Measurements from ENCODE around the gene COPE.

Gene COPE

DNA sequence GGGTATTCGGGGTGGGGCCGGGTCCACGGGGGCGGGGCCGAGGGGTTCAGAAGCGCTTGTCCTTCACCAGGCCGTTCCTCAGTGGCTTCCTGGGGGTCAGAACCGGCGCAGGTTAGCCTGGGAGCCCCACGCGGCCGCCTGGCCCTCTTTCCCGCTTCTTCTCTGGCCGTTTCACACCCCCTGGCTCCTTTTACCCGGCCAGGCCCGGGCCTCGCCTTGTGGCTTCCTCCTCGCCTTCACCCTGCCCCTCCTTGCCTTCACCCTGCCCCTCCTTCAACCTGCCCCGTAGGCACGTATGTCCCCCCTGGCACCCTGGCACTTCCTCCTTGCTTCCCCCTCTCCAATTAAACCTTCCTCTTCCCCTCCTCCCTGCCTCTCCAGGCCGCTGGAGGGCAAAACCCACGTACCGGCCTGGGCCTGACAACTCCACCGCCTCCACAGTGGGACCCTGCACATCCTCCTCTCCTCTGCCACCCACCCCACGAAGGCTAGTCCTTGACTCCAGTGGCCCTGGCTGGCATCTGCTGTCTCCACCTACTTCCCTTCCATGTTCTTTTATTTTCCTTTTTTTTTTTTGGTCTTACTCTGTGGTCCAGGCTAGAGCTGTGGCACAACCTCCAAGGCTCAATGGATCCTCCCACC lies 48.5 kb downstream of the COPE start:
- no peak for DNase-seq (ENCODE audit: low read depth)
- H3K4me3 ChIP-seq (ENCODE audit: control insufficient read depth, low read depth, low read length), result no peak overlapping the region
- TF ChIP-seq, protein P1, sequence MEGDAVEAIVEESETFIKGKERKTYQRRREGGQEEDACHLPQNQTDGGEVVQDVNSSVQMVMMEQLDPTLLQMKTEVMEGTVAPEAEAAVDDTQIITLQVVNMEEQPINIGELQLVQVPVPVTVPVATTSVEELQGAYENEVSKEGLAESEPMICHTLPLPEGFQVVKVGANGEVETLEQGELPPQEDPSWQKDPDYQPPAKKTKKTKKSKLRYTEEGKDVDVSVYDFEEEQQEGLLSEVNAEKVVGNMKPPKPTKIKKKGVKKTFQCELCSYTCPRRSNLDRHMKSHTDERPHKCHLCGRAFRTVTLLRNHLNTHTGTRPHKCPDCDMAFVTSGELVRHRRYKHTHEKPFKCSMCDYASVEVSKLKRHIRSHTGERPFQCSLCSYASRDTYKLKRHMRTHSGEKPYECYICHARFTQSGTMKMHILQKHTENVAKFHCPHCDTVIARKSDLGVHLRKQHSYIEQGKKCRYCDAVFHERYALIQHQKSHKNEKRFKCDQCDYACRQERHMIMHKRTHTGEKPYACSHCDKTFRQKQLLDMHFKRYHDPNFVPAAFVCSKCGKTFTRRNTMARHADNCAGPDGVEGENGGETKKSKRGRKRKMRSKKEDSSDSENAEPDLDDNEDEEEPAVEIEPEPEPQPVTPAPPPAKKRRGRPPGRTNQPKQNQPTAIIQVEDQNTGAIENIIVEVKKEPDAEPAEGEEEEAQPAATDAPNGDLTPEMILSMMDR (IDR thresholded peaks at IDR 0.05; ENCODE audit: control insufficient read depth, insufficient read depth, low read depth, low read length, missing control alignments), result no peak

DNA sequence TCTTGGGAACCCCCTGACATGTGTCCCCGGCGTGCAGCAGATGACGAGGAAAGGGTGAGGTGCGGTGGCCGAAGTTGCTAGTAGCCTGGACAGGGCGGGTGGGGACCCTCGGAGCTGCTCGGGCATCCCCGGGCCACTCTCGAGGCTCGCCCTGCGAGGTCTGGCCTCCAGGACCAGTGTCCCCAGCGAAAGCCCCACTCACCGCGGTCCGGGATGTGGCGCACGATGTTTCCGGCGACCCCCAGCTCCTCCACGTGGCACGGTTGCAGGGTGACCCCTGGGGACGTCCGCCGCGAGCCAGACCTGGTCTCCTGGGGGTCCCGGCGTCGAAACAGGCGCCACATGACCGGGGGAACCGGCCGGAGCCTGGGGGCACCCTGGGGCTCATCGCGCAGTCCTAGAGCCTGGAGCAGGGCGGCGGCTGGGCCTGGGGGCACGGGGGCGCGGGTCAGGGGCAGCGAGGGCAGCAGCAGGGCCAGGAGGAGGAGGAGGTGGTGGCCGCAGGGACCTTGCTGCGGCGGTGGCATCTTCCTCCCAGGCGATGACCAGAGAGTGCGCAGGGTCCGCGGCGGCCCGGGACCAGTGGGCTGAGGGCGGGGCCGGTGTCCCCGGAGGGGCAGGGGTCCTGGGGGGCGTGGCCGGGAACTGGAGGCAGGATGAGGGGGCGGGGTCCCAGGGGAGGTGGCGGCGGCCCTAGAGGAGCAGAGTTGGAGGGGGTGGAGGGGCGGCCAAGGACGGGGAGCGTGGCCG lies 49.2 kb downstream of the COPE start:
- no peak overlapping the region for H3K4me3 ChIP-seq (ENCODE audit: control insufficient read depth, low read depth, low read length)
- DNase-seq (ENCODE audit: low read depth), result no peak
- TF ChIP-seq, protein P1 (IDR thresholded peaks at IDR 0.05; ENCODE audit: control insufficient read depth, insufficient read depth, low read depth, low read length, missing control alignments), result no peak

DNA sequence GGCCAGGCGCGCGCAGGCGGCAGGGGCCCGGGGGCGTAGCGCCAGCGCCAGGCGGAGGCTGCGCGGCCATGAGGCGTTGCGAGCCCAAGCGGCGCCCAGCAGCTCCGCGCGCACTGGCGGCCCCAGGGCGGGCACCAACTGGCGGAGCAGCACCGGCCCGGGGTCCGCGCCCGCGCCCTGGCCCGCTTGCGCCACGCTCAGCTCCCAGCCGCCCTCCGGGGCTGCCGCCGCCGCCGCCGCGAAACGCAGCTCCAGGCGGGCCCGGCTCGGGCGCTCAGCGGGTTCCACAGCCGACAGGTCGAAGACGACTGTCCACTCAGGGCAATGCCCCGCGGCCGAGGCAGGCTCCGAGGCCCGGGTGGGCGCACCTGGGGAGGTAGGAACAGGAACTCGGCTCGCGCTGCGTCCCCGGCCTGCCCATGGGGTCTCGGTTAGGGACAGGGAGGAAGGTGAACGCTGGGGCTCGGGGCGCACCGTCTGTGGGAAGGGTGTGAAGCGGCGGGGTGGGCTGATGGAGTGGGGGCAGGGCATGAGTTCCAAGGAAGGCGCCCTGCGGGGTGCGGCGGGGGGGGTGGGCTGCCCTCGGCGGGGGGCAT lies 50.1 kb downstream of the COPE start:
- no peak for DNase-seq (ENCODE audit: low read depth)
- TF ChIP-seq, protein P1 (IDR thresholded peaks at IDR 0.05; ENCODE audit: control insufficient read depth, insufficient read depth, low read depth, low read length, missing control alignments), result no peak
- no peak overlapping the region for H3K4me3 ChIP-seq (ENCODE audit: control insufficient read depth, low read depth, low read length)

DNA sequence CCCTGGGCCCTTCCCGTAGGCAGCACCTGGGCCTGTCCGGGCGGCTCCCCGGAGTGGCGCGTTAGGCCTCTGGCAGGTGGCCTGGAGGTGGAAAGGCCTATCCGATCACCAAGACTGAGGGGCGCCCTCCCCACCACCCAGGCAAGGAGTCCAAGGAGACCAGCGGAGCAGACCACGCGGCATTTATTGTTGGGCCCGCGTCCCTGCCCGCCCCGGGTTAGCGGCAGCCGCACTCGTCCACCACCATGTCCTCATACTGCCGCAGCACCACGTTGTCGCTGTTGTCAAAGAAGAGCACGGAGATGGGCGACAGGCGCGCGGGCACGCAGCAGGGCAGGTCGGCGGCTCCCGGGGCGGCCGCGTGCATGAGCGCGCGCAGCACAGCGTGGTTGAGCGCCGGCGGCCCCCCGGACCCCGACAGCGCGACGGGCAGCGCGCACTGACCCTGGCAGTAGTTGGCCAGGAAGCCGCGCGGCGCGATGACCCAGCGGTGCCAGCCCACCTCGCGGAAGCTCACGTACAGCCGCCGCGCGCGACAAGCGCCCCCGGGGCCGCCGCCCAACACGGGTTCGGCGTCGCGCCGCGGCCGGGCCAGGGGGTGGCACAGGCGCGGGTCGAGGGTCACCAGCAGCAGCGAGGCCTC lies 50.7 kb downstream of the COPE start:
- TF ChIP-seq, protein P1 (IDR thresholded peaks at IDR 0.05; ENCODE audit: control insufficient read depth, insufficient read depth, low read depth, low read length, missing control alignments), result no peak
- H3K4me3 ChIP-seq (ENCODE audit: control insufficient read depth, low read depth, low read length), result no peak overlapping the region
- DNase-seq (ENCODE audit: low read depth), result no peak

DNA sequence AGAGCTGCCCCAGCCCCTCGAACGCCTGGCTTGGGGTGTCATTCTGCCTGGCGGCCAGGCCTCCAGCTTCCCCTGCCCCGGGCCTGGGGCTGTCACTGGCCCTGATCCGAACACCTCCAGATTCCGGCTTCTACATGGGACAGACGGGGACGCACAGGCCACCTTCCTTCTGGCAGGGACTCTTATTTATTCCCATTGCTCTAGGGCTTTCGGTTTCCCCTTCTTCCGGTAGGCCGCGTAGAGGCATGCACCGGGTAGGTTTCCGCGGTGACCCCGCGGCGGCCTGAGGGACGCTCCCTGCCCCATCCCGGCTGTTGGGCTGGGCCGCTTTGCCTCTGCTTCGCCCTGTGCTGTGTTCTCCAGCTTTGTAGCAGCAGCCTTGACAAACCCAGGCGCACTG lies 51.4 kb downstream of the COPE start:
- TF ChIP-seq, protein P1 (IDR thresholded peaks at IDR 0.05; ENCODE audit: control insufficient read depth, insufficient read depth, low read depth, low read length, missing control alignments), result no peak
- DNase-seq (ENCODE audit: low read depth), result no peak
- H3K4me3 ChIP-seq (ENCODE audit: control insufficient read depth, low read depth, low read length), result no peak overlapping the region

DNA sequence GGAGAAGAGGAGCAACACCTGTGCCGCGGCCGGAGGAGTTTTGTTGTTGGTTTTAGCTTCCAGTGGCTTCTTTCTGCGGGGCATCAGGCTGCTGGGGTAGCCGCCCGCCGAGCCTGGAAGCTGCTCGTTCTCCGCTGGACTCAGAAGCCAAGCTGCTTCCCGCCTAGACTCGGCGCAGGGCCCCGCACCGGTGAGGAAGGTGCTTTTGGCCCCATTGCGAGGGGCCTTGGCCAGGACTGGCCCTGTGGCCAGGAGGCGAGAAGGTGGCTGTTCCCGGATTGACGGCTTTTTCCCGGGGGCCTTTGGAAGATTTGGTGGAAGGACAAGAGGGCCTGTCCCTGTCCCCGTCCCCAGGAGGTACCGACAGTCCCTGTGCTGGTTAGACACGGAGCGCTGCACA lies 52.0 kb downstream of the COPE start:
- DNase-seq (ENCODE audit: low read depth), result no peak
- H3K4me3 ChIP-seq (ENCODE audit: control insufficient read depth, low read depth, low read length), result no peak overlapping the region
- TF ChIP-seq, protein P1 (IDR thresholded peaks at IDR 0.05; ENCODE audit: control insufficient read depth, insufficient read depth, low read depth, low read length, missing control alignments), result no peak
